ENCODE measurements around the gene ITGAD. TPM values are rescaled to one million over a fixed set of nuclear protein-coding genes. Genes with fewer than 3 reads are reported as not detected.

The ITGAD gene
- total RNA-seq, 1 experiment from 2014 or later: not detected

GRCh38 chr16:31373235-31373634 lies 19.9 kb upstream of the ITGAD start:
- intact Hi-C loops (cut with micrococcal nuclease; ENCODE audit: unreplicated experiment): loop anchor here (10.0 kb wide), 1 partner anchor 78 kb away; no protein-coding TSS in a partner anchor
- DNase-seq (ENCODE audit: low spot score): no peak
- no peaks in the 10 kb centered on the region for H3K9me3 ChIP-seq (ENCODE audit: low read depth, low read length, poor library complexity, severe bottlenecking)
- H3K27ac ChIP-seq (ENCODE audit: low read depth, low read length, poor library complexity, severe bottlenecking): no peak overlapping the region
- POLR2A ChIA-PET (ENCODE audit: low non-redundant PET): no interaction called here
- BruUV-seq (replicated peaks): no TSS peak
- no peak overlapping the region for H3K4me3 ChIP-seq (ENCODE audit: low read depth, low read length, poor library complexity, severe bottlenecking)
- CTCF ChIA-PET: no interaction called here
- no peaks in the 10 kb centered on the region for H3K4me1 ChIP-seq (ENCODE audit: insufficient read depth, low read length, poor library complexity, severe bottlenecking)
- H3K36me3 ChIP-seq (ENCODE audit: insufficient read depth, low read length, poor library complexity, severe bottlenecking): no peaks in the 10 kb centered on the region
- H3K27me3 ChIP-seq (replicated peaks; ENCODE audit: insufficient read depth, low read depth, low read length, poor library complexity): peaks cover 6% of the 10 kb centered on the region
- TF ChIP-seq, protein P1, sequence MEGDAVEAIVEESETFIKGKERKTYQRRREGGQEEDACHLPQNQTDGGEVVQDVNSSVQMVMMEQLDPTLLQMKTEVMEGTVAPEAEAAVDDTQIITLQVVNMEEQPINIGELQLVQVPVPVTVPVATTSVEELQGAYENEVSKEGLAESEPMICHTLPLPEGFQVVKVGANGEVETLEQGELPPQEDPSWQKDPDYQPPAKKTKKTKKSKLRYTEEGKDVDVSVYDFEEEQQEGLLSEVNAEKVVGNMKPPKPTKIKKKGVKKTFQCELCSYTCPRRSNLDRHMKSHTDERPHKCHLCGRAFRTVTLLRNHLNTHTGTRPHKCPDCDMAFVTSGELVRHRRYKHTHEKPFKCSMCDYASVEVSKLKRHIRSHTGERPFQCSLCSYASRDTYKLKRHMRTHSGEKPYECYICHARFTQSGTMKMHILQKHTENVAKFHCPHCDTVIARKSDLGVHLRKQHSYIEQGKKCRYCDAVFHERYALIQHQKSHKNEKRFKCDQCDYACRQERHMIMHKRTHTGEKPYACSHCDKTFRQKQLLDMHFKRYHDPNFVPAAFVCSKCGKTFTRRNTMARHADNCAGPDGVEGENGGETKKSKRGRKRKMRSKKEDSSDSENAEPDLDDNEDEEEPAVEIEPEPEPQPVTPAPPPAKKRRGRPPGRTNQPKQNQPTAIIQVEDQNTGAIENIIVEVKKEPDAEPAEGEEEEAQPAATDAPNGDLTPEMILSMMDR (conservative IDR thresholded peaks at IDR 0.05; ENCODE audit: low read depth, low read length): no peak
- no peak for TF ChIP-seq EZH2 (IDR thresholded peaks at IDR 0.05; ENCODE audit: borderline replicate concordance, low read depth, low read length, poor library complexity, severe bottlenecking)

DNA sequence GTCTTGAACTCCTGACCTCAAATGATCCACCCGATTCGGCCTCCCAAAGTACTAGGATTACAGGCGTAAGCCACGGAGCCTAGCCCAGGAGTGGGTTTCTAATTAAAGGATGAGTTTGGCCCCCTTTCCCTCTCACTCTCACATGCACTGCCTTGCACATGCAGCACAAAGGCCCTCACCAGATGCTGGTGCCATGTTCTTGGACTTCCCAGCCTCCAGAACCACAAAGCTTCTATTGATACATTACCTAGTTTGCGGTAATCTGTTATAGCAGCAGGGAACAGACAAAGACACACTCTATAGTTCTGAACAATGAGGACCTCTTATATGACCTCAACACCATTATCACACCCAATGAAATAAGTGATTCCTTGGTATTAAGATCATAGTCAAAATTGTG lies 17.9 kb upstream of the ITGAD start:
- intact Hi-C loops (cut with micrococcal nuclease; ENCODE audit: unreplicated experiment): loop anchor here (10.0 kb wide), 1 partner anchor 80 kb away; no protein-coding TSS in a partner anchor
- Histone ChIP-seq H3K9me3 (ENCODE audit: low read depth, low read length, poor library complexity, severe bottlenecking) (no peaks in the 10 kb centered on the region), H3K4me1 (ENCODE audit: insufficient read depth, low read length, poor library complexity, severe bottlenecking) (no peaks in the 10 kb centered on the region), H3K4me3 (ENCODE audit: low read depth, low read length, poor library complexity, severe bottlenecking) (no peak overlapping the region), H3K27me3 (replicated peaks; ENCODE audit: insufficient read depth, low read depth, low read length, poor library complexity) (peaks cover 6% of the 10 kb centered on the region), H3K36me3 (ENCODE audit: insufficient read depth, low read length, poor library complexity, severe bottlenecking) (no peaks in the 10 kb centered on the region), H3K27ac (ENCODE audit: low read depth, low read length, poor library complexity, severe bottlenecking) (no peak overlapping the region)
- TF ChIP-seq EZH2 (IDR thresholded peaks at IDR 0.05; ENCODE audit: borderline replicate concordance, low read depth, low read length, poor library complexity, severe bottlenecking): no peak
- TF ChIP-seq, protein P1 (conservative IDR thresholded peaks at IDR 0.05; ENCODE audit: low read depth, low read length): no peak
- BruUV-seq (replicated peaks): no TSS peak
- ChIA-PET CTCF (no interaction called here), POLR2A (ENCODE audit: low non-redundant PET) (no interaction called here)
- DNase-seq (ENCODE audit: low spot score): no peak

DNA sequence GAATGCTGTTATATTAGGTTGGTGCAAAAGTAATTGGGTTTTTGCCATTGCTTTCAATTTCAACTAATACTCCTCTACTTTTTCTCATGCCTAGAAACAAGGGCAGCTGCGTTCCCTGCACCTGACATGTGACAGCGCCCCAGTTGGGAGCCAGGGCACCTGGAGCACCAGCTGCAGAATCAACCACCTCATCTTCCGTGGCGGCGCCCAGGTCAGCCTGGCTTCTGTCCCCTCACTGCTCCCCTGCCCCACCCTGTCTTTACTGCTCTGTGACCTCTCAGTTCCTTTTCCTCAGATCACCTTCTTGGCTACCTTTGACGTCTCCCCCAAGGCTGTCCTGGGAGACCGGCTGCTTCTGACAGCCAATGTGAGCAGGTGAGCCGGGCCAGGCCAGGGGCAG lies 16.4 kb upstream of the ITGAD start:
- intact Hi-C loops (cut with micrococcal nuclease; ENCODE audit: unreplicated experiment): loop anchor here (10.0 kb wide), 1 partner anchor 82 kb away; no protein-coding TSS in a partner anchor
- H3K27ac ChIP-seq (ENCODE audit: low read depth, low read length, poor library complexity, severe bottlenecking): no peak overlapping the region
- H3K9me3 ChIP-seq (ENCODE audit: low read depth, low read length, poor library complexity, severe bottlenecking): no peaks in the 10 kb centered on the region
- peaks cover 6% of the 10 kb centered on the region for H3K27me3 ChIP-seq (replicated peaks; ENCODE audit: insufficient read depth, low read depth, low read length, poor library complexity)
- no peak for DNase-seq (ENCODE audit: low spot score)
- TF ChIP-seq EZH2 (IDR thresholded peaks at IDR 0.05; ENCODE audit: borderline replicate concordance, low read depth, low read length, poor library complexity, severe bottlenecking): no peak
- TF ChIP-seq, protein P1 (conservative IDR thresholded peaks at IDR 0.05; ENCODE audit: low read depth, low read length): no peak
- POLR2A ChIA-PET (ENCODE audit: low non-redundant PET): no interaction called here
- no peaks in the 10 kb centered on the region for H3K36me3 ChIP-seq (ENCODE audit: insufficient read depth, low read length, poor library complexity, severe bottlenecking)
- no peak overlapping the region for H3K4me3 ChIP-seq (ENCODE audit: low read depth, low read length, poor library complexity, severe bottlenecking)
- H3K4me1 ChIP-seq (ENCODE audit: insufficient read depth, low read length, poor library complexity, severe bottlenecking): no peaks in the 10 kb centered on the region
- CTCF ChIA-PET: no interaction called here
- BruUV-seq (replicated peaks): no TSS peak

All from A673 (cell line).